ENCODE measurements around the gene NAA11.

Gene NAA11

DNA sequence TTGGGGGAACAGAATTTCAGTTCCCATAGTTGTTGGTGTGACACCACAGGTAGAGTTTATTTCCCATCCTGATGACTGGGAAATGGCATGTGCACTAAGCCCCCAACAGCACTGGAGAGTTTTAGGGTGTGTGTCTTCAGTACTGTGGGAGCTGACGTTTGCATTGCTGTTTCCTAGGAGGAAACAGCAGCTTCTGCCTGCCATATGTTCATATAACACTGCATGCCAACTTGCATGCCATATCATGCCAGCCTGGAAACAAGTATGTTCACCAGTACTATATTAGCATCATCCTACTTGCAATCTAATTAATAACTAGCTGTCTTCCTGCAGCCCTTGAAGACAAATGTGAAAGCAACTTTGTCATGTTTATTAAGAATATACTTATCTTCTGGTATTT lies 58.2 kb downstream of the NAA11 start:
- Histone ChIP-seq H3K9ac (no peak overlapping the region), H3K36me3 (no peaks in the 10 kb centered on the region), H3K4me2 (no peak overlapping the region), H3K4me1 (no peaks in the 10 kb centered on the region), H4K20me1 (no peaks in the 10 kb centered on the region), H3K27me3 (no peaks in the 10 kb centered on the region), H3K9me3 (no peaks in the 10 kb centered on the region), H3K27ac (no peak overlapping the region), H3K4me3 (no peak overlapping the region)
- no peak for TF ChIP-seq Cebpa-rat (IDR thresholded peaks at IDR 0.05)
